Activated naive CD8-positive, alpha-beta T cell treated with anti-CD3 and anti-CD28 coated beads, Interleukin-2, amount 50 U/mL, for 16 hours (primary cell): Measurements from ENCODE around the gene GPR180.
"Not testable (repeated sequence)": the region's sequence is repeated elsewhere in the genome, so short reads cannot be mapped to it uniquely, and the experiment has no call there.

Experiments used
- DNase-seq: peaks from one replicate; pipeline ENCODE4 v3.0.0-alpha.2; 2020; ENCODE audit warnings: low read depth, low spot score

GPR180 gene

GRCh38 chr13:94596575-94596971, 5.1 kb upstream of the GPR180 start:
- DNase-seq = no peak

DNA sequence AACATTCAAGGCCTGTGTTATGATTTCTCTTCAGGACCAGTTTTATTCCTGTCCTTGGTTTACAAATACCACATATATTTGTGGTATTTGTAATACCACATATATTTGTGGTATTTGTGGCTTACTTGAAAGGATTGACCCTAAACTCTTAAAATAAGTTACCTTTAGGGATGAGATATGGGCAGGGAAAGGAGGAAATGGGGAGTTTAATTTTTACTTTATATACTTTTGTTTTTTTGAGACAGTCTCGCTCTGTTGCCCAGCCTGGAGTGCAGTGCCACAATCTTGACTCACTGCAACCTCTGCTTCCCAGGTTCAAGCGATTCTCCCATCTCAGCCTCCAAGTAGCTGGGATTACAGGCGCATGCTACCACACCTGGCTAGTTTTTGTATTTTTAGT, 3.4 kb upstream of the GPR180 start:
- no peak for DNase-seq

- DNase-seq = no peak
Measured at GRCh38 chr13:94599877-94600276, 1.8 kb upstream of the GPR180 start.

GRCh38 chr13:94602467-94602866, 810 bp downstream of the GPR180 start:
- no peak for DNase-seq

- no peak for DNase-seq
Measured at GRCh38 chr13:94607056-94607455, 5.4 kb downstream of the GPR180 start.

DNA sequence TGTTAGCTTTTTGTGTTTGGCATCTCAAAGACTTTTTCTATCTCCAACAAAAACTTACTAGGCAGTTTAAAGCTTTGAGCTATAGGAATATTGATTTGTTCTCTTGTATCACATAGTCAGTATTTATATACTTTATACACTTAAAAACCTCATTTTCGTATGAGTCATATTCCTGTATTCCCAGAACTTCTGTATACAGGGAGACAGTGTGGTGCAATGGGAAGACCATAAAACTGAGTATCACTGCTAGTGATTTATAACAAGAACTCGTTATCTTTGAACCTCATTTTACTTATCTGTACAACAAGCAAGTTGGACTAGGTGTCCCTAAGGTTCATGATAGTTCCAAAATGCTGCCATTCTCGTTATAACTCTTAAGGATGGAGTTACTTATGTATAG, 6.3 kb downstream of the GPR180 start:
- no peak for DNase-seq

GRCh38 chr13:94608586-94608985, 6.9 kb downstream of the GPR180 start:
- no peak for DNase-seq

DNA sequence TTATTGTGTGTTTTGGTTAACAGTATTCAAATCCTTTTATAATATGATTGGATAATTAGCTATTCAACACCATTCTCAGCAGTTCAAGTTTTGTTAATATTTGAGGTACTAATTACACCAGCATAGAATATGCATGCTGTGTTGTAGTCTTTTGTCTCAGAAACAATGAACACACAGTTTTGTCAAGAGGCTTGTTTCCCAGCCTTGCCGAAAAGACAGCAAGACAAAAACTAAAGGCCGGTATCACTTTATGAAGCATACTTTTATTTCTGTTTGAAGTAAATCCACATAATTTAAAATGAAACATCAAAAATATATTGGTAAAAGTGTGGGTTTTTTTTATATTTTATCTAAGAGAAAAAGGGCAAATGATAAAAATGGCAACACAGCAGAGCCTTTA, 7.5 kb downstream of the GPR180 start:
- DNase-seq = no peak

DNA sequence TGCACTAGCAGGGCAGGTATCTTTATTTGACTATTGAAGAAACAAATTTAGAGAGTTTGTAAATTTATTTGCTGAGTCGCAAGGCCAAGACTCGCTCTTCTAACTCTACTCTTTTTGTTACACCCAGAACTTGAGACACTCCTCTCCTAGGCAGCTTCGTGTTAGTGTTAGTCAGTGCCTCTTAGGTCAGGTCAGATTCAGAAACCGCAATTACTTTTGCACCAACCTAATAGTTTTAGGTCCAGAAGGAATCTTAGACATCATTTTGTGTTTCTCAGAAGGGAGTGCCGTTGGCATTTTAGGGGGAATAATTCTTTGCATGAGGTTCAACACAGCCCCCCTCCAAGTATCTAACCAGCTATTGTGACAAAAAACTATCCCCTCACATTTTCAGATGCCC, 8.8 kb downstream of the GPR180 start:
- DNase-seq = no peak

DNA sequence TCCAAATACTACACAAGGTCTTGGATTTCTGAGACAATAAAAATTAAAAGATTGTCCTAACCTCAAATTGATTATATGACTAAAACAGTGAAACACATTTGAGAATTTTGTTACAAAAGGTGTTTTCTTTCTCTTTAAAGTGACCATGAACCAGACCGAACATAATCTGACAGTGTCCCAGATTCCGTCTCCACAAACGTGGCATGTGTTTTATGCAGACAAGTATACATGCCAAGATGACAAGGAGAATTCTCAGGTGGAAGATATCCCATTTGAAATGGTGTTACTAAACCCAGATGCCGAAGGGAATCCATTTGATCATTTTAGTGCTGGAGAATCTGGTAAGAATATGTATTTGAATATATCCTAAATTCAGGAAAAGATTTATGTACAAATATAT, 10.4 kb downstream of the GPR180 start:
- DNase-seq = no peak

DNA sequence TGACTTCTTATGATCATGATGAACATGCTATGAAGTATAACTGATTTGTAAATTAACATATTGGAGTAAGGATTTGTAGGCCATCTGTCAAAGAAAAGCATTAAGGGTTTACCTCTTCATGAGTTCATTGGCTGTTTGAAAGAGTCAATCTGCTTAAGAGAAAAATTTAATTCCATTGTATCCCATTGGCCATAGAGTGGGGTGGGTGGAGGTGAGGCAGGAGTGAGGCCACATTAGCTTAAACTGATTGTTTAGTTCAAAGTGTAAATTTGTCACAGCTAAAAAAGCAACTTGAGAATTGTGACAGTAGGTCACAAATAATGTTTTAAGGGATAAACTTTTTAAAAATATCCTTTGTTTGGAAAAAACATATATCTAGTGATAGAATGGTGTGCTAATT, 11.4 kb downstream of the GPR180 start:
- DNase-seq = no peak

DNA sequence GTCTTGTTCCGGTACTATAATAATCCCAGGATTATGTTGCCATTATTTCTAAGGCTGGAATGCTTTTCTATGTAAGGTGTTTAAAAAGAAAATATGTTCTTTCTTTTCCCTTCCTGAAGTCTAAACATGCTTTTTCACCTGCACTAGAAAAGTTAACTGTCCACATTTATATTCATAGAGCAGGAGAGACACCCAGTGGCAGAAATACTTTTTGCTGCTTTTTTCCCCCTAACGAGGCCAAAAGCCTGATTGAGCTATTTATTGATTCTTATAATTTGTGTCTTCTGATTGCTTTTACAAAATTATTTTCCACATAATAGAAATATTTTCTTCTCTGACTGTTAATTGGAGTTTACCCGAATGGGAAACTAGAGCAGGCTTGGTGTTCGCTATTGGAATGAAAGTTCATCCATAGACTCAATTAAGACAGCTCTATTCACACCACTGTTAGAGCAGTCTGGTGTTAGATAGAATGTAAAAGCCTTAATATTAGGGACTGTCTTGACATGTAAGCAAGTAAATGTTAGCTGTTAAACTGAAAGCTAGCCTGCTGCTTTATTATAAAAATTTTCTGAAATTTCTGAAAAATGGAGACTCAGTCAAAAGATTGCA, 15.8 kb downstream of the GPR180 start:
- no peak for DNase-seq

GRCh38 chr13:94620286-94620896, 18.7 kb downstream of the GPR180 start:
- no peak for DNase-seq

DNA sequence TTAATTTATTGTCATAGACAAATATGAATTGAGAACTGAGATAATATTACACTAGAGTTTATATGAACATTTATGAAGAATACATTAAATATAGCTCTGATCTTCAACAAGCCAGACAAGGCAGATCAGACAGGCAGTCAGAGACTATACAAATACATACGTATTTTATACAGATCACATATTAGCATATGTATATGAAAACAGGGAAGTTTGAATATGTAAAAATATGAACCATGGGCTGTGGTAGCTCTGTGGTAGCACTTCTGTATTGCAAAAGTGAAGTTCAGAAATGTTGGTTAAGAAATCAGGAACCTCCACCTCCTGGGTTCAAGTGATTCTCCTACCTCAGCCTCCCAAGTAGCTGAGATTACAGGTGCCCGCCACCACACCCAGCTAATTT, 20.7 kb downstream of the GPR180 start:
- no peak for DNase-seq

- no peak for DNase-seq
Measured at GRCh38 chr13:94623316-94623715, 21.7 kb downstream of the GPR180 start.

DNA sequence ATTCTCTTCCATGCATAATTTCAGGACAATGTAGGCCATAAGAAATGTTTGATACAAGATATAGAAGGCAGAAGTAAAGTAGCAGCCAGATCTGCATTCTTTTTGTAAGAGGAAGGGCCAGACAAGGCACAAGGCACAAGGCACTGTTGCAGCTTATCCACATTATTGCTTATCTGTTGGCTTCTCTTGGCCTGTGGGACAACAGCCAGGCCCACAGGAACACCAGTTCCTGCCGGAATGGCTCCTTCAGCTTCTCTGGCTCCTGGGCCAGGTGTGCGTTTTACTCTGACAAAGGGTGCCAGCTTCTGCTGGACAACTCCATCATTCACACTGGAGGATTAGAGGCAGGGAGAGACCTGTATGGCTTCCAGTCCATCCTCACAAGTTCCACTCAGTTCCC, 29.2 kb downstream of the GPR180 start:
- no peak for DNase-seq

GRCh38 chr13:94632226-94632980, 30.7 kb downstream of the GPR180 start:
- no peak for DNase-seq

GRCh38 chr13:94636096-94636495, 34.4 kb downstream of the GPR180 start:
- DNase-seq = not testable (repeated sequence)

GRCh38 chr13:94636942-94637578, 35.4 kb downstream of the GPR180 start:
- no peak for DNase-seq

DNA sequence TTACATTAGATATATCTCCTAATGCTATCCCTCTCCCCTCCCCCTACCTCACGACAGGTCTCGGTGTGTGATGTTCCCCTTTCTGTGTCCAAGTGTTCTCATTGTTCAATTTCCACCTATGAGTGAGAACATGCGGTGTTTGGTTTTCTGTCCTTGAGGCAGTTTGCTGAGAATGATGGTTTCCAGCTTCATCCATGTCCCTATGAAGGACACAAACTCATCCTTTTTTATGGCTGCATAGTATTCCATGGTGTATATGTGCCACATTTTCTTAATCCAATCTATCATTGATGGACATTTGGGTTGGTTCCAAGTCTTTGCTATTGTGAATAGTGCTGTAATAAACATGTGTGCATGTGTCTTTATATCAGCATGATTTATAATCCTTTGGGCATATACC, 36.0 kb downstream of the GPR180 start:
- DNase-seq = not testable (repeated sequence)

DNA sequence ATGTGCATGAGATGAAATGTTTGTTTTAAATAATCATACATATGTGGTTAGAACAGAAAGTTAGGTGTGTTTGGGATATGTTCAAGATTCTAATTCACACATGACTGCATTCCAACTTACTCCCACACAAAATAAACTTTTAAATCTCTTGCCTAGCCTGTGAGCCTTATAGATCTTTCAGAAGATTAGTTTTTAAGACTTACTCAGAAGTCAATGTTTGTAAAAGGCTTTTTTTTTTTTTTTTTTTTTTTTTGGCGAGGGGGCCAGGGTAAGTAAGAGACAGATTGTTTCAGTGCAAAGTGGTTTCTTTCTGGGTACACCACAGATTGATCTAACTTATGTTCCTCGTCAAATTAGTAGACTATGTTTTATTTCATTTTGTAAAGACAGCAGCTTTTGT, 39.1 kb downstream of the GPR180 start:
- no peak for DNase-seq

DNA sequence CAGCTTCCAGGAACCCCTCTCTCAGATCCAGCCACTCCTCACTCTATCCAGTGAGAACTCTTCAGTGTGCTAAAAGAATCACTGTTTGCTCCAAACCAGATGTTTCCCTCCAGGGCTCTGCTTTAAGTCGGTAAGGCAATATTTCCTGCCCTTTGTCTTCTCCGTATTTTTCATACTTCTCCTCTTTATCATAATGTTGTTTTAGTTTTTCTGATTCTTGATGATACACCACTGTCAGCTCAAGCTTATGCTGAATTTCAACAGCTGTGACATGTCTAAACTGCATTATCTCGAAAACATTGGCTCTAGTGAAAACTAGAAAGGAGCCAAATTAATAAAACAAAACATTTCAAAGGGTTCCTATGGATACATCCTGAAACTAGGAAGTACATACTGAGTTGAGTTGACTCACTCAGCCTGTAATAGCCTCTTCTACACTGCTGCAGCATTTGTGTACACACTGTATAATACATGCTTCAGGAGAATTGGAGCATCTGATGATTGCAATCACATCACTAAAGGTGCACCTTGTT, 39.8 kb downstream of the GPR180 start:
- no peak for DNase-seq
